Lower leg skin (tissue), 3 donors: ENCODE data around the gene PDE8A.

Source experiments
- POLR2A ChIP-seq, 2 donors: fragments of 450-650 bp; IDR thresholded peaks; one replicate each; pipeline ENCODE4 v1.6.1; 2016 to 2017; ENCODE audit warnings: antibody characterized with exemption in 2 of 2, mild to moderate bottlenecking in 1 of 2, moderate library complexity in 1 of 2
- TF ChIP-seq, protein P1 (sequence below), 3 donors: fragments of 450-650 bp; IDR thresholded peaks; one replicate each; pipeline ENCODE4 v1.5.1; 2016; ENCODE audit warnings: antibody characterized with exemption in 3 of 3, mild to moderate bottlenecking in 3 of 3, moderate library complexity in 2 of 3

DNA sequence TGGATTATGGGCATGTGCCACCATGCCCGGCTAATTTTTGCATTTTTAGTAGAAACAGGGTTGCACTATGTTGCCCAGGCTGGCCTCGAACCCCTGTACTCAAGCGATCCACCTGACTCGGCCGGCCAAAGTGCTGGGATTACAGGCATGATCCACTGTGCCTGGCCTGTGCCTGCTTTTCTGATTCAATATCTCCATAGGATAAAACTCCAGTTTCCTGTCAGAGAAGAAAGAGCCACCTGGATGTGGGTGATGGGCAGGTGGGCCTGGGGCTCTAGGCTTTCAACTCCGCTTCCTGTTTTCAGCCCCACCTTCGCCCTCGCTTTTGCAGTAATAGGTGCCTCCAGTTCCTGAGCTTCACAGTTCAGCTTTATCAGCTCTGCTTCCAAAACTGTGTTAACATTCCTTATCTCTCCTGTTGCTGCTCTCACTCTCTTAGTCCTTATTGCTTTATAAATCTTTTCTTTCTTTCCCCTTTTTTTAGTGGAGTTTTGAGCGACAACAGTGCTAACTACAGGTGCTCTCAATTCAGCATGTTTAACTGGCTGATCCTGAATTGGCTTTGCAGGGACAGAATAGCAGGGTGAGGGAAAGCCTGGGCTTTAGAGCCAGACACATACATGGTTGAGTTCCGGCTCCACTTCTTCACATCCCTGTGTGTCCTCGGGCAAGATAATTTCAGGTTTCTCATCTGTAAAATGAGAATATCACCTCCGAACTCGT lies 21.1 kb upstream of the PDE8A start:
- TF ChIP-seq, protein P1, sequence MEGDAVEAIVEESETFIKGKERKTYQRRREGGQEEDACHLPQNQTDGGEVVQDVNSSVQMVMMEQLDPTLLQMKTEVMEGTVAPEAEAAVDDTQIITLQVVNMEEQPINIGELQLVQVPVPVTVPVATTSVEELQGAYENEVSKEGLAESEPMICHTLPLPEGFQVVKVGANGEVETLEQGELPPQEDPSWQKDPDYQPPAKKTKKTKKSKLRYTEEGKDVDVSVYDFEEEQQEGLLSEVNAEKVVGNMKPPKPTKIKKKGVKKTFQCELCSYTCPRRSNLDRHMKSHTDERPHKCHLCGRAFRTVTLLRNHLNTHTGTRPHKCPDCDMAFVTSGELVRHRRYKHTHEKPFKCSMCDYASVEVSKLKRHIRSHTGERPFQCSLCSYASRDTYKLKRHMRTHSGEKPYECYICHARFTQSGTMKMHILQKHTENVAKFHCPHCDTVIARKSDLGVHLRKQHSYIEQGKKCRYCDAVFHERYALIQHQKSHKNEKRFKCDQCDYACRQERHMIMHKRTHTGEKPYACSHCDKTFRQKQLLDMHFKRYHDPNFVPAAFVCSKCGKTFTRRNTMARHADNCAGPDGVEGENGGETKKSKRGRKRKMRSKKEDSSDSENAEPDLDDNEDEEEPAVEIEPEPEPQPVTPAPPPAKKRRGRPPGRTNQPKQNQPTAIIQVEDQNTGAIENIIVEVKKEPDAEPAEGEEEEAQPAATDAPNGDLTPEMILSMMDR (IDR thresholded peaks at IDR 0.05) = no peak
- TF ChIP-seq POLR2A (IDR thresholded peaks at IDR 0.05) = no peak
